H1 (cell line): ENCODE measurements around the gene IL17A. TPM values are rescaled to one million over a fixed set of nuclear protein-coding genes. Genes with fewer than 3 reads are reported as not detected.

Source experiments
- CTCF ChIA-PET: fragments of 300-600 bp; sonication (Branson Sonifier 250); formaldehyde crosslinking; loops from one replicate; lab custom pipeline; 2021; ENCODE audit not compliant: partially characterized antibody; lab: Charles Lee
- POLR2A ChIA-PET: fragments of 300-600 bp; sonication (Branson Sonifier 250); formaldehyde crosslinking; loops from one replicate; lab custom pipeline; 2021; ENCODE audit warnings: inconsistent platforms; ENCODE audit not compliant: partially characterized antibody; lab: Charles Lee
- DNase-seq, 2 experiments: peaks; one replicate each; pipeline versions ENCODE4 v3.0.0 to v3.0.0-alpha.2; 2010 to 2022; ENCODE audit warnings: low spot score in 2 of 2, low read depth in 1 of 2, mixed read lengths in 1 of 2
- FAIRE-seq: peaks from 2 replicates; lab custom pipeline; 2011; peaks lifted over from hg19 to GRCh38; lab: Jason Lieb, UNC
- H2AFZ ChIP-seq: 2 replicates; pipeline ENCODE4 v1.8.1; 2012; ENCODE audit warnings: low read length, inconsistent platforms
- H2AK5ac ChIP-seq: 2 replicates; pipeline ENCODE4 v1.6.1; 2013; ENCODE audit warnings: low read depth, low read length
- H2BK120ac ChIP-seq: replicated peaks from 2 replicates; pipeline ENCODE3; 2013; ENCODE audit warnings: low read depth, low read length, inconsistent platforms
- H2BK12ac ChIP-seq: 2 replicates; pipeline ENCODE4 v1.6.1; 2013; ENCODE audit warnings: low read depth, low read length
- H2BK15ac ChIP-seq: 2 replicates; pipeline ENCODE4 v1.6.1; 2013; ENCODE audit warnings: low read length
- H2BK20ac ChIP-seq: 2 replicates; pipeline ENCODE4 v1.6.1; 2013; ENCODE audit warnings: low read length
- H2BK5ac ChIP-seq: 2 replicates; pipeline ENCODE4 v1.6.1; 2013; ENCODE audit warnings: low read depth, low read length
- H3K14ac ChIP-seq: 2 replicates; pipeline ENCODE4 v1.6.1; 2013; ENCODE audit warnings: inconsistent platforms; ENCODE audit not compliant: insufficient read length
- H3K18ac ChIP-seq: 2 replicates; pipeline ENCODE4 v1.6.1; 2013; ENCODE audit warnings: low read length; ENCODE audit errors: extremely low read depth
- H3K23ac ChIP-seq: 2 replicates; pipeline ENCODE4 v1.6.1; 2013; ENCODE audit warnings: inconsistent platforms; ENCODE audit not compliant: insufficient read length
- H3K23me2 ChIP-seq: 2 replicates; pipeline ENCODE4 v1.6.1; 2013; ENCODE audit warnings: low read depth, low read length
- H3K27ac ChIP-seq: 2 replicates; pipeline ENCODE4 v1.6.1; 2011; ENCODE audit warnings: low read depth, low read length, inconsistent platforms
- H3K27me3 ChIP-seq, 4 experiments: replicated peaks in 1 of 4; 1 replicate in 1 of 4; 2 replicates in 3 of 4; pipeline versions ENCODE4 v1.6.1 to v1.8.1; 2011 to 2013; ENCODE audit warnings: low read length in 3 of 4, mild to moderate bottlenecking in 3 of 4, inconsistent platforms in 2 of 4, mixed read lengths in 2 of 4, moderate library complexity in 1 of 4; ENCODE audit not compliant: control insufficient read depth in 3 of 4, insufficient read depth in 3 of 4; ENCODE audit errors: extremely low read depth in 1 of 4
- H3K36me3 ChIP-seq, 4 experiments: 2 replicates each; pipeline versions ENCODE4 v1.6.1 to v1.8.1; 2011 to 2013; ENCODE audit warnings: mild to moderate bottlenecking in 4 of 4, low read length in 3 of 4, moderate library complexity in 2 of 4, control low read depth in 1 of 4, inconsistent platforms in 1 of 4; ENCODE audit not compliant: insufficient read depth in 4 of 4, control insufficient read depth in 2 of 4
- H3K4ac ChIP-seq: replicated peaks from 2 replicates; pipeline ENCODE3; 2013; ENCODE audit warnings: low read length, low read depth, mixed read lengths, inconsistent platforms; ENCODE audit not compliant: insufficient read length
- H3K4me1 ChIP-seq, 4 experiments: replicated peaks in 1 of 4; 1 replicate in 1 of 4; 2 replicates in 3 of 4; pipeline versions ENCODE4 v1.6.1 to v1.8.1; 2011 to 2013; ENCODE audit warnings: low read length in 3 of 4, inconsistent platforms in 2 of 4, mixed read lengths in 1 of 4; ENCODE audit not compliant: insufficient read depth in 4 of 4, control insufficient read depth in 3 of 4
- H3K4me2 ChIP-seq, 2 experiments: 2 replicates each; pipeline versions ENCODE4 v1.6.1 to v1.8.1; 2011 to 2013; ENCODE audit warnings: low read depth in 2 of 2, low read length in 2 of 2, control low read depth in 1 of 2, inconsistent platforms in 1 of 2, mild to moderate bottlenecking in 1 of 2; ENCODE audit not compliant: insufficient read depth in 1 of 2
- H3K4me3 ChIP-seq, 4 experiments: fragments of 200-600, 300-600 bp in 1 of 4; sonication (generic), shearing (Covaris generic), sonication (Bioruptor Twin) in 1 of 4; 2 replicates each; pipeline versions ENCODE4 v1.5.1 to v1.8.1; 2011 to 2016; ENCODE audit warnings: low read length in 4 of 4, low read depth in 3 of 4, control low read depth in 2 of 4, inconsistent platforms in 2 of 4, mild to moderate bottlenecking in 2 of 4, mixed read lengths in 1 of 4, moderate library complexity in 1 of 4; ENCODE audit not compliant: insufficient read depth in 2 of 4; ENCODE audit errors: extremely low read depth in 1 of 4
- H3K56ac ChIP-seq: replicated peaks from 2 replicates; pipeline ENCODE3; 2013; ENCODE audit warnings: low read depth, mild to moderate bottlenecking, mixed read lengths, low read length, inconsistent platforms; ENCODE audit not compliant: insufficient read length
- H3K79me1 ChIP-seq: 2 replicates; pipeline ENCODE4 v1.6.1; 2013; ENCODE audit warnings: low read depth, low read length, control low read depth
- H3K79me2 ChIP-seq, 2 experiments: 2 replicates each; pipeline versions ENCODE4 v1.6.1 to v1.8.1; 2012 to 2013; ENCODE audit warnings: low read length in 2 of 2, mild to moderate bottlenecking in 2 of 2, inconsistent platforms in 1 of 2; ENCODE audit not compliant: insufficient read depth in 2 of 2, control insufficient read depth in 1 of 2
- H3K9ac ChIP-seq, 4 experiments: replicated peaks in 1 of 4; 1 replicate in 1 of 4; 2 replicates in 3 of 4; pipeline versions ENCODE4 v1.6.1 to v1.8.1; 2011 to 2013; ENCODE audit warnings: low read depth in 3 of 4, low read length in 3 of 4, control low read depth in 2 of 4, mild to moderate bottlenecking in 2 of 4, moderate library complexity in 2 of 4, inconsistent platforms in 1 of 4; ENCODE audit errors: extremely low read depth in 1 of 4
- H3K9me3 ChIP-seq, 2 experiments: 2 replicates each; pipeline versions ENCODE4 v1.6.1 to v1.8.1; 2012 to 2013; ENCODE audit warnings: mild to moderate bottlenecking in 2 of 2, moderate library complexity in 2 of 2, control low read depth in 1 of 2, inconsistent platforms in 1 of 2, low read depth in 1 of 2, low read length in 1 of 2, mixed read lengths in 1 of 2; ENCODE audit not compliant: insufficient read depth in 2 of 2
- H4K20me1 ChIP-seq, 2 experiments: replicated peaks in 1 of 2; 2 replicates each; pipeline versions ENCODE3 to v1.8.1; 2011 to 2013; ENCODE audit warnings: inconsistent platforms in 2 of 2, low read length in 2 of 2, mild to moderate bottlenecking in 1 of 2; ENCODE audit not compliant: insufficient read depth in 2 of 2, control insufficient read depth in 1 of 2
- H4K5ac ChIP-seq: 2 replicates; pipeline ENCODE4 v1.6.1; 2013; ENCODE audit warnings: low read length, low read depth, mixed read lengths, inconsistent platforms; ENCODE audit not compliant: insufficient read length
- H4K8ac ChIP-seq: 2 replicates; pipeline ENCODE4 v1.8.0; 2013; ENCODE audit warnings: mild to moderate bottlenecking, moderate library complexity, low read length, inconsistent platforms; ENCODE audit not compliant: insufficient read depth; ENCODE audit errors: extremely low read depth
- H4K91ac ChIP-seq: replicated peaks from 2 replicates; pipeline ENCODE3; 2013; ENCODE audit warnings: low read length, mixed read lengths, inconsistent platforms; ENCODE audit not compliant: insufficient read length
- BCL11A ChIP-seq, 2 experiments: IDR thresholded peaks; one replicate each; pipeline ENCODE4 v1.6.1; 2011; ENCODE audit warnings: low read depth in 2 of 2, low read length in 2 of 2, mild to moderate bottlenecking in 2 of 2
- EZH2 ChIP-seq: fragments of 200-600 bp; sonication (generic); IDR thresholded peaks from 2 replicates; pipeline ENCODE4 v1.7.1; 2012; ENCODE audit warnings: low read depth, mild to moderate bottlenecking, moderate library complexity, low read length, inconsistent platforms; ENCODE audit not compliant: severe bottlenecking
- JUND ChIP-seq: IDR thresholded peaks from 2 replicates; pipeline ENCODE4 v1.6.1; 2011; ENCODE audit warnings: mild to moderate bottlenecking, improper control_type of control experiment, low read length
- KDM1A ChIP-seq: fragments of 200-600, 300-600 bp; sonication (generic); IDR thresholded peaks from 2 replicates; pipeline ENCODE4 v1.7.1; 2016; ENCODE audit warnings: mild to moderate bottlenecking, low read length, borderline replicate concordance
- NANOG ChIP-seq: IDR thresholded peaks from 2 replicates; pipeline ENCODE4 v1.6.1; 2011; ENCODE audit warnings: low read length, low read depth, mild to moderate bottlenecking, inconsistent platforms; ENCODE audit not compliant: insufficient read depth, poor library complexity, severe bottlenecking
- SIN3A ChIP-seq, 2 experiments: IDR thresholded peaks in 1 of 2; conservative IDR thresholded peaks in 1 of 2; 2 replicates each; pipeline ENCODE4 v1.6.1; 2011 to 2012; ENCODE audit warnings: low read length in 2 of 2, improper control_type of control experiment in 1 of 2, low read depth in 1 of 2, mild to moderate bottlenecking in 1 of 2
- WGBS, 2 experiments: shearing (Covaris generic) in 1 of 2; methylation state at CpG; one replicate each; pipeline versions ENCODE4 v1.1.6 to v1.1.7; 2013 to 2015; ENCODE audit warnings: low lambda C conversion rate in 2 of 2, mixed read lengths in 2 of 2, inconsistent platforms in 1 of 2, low coverage in 1 of 2, missing lambda C conversion rate in 1 of 2; ENCODE audit not compliant: insufficient replicate concordance in 2 of 2, insufficient coverage in 1 of 2, insufficient read length in 1 of 2; ENCODE audit errors: extremely low coverage in 1 of 2, missing lambda C conversion rate in 1 of 2; 5-methylcytosine and 5-hydroxymethylcytosine counted together
- polyA plus RNA-seq, 7 experiments: library from polyadenylated mRNA; depleted of rRNA in 3 of 7; stranded (reverse) in 5 of 7; unstranded in 2 of 7; fragments of >200 nt in 5 of 7; fragments of 200-250 nt in 2 of 7; gene quantifications; 1 replicate in 5 of 7; 2 replicates in 1 of 7; 4 replicates in 1 of 7; pipeline versions ENCODE4 v1.2.1 to v1.2.3, GENCODE V29; 2011 to 2013; ENCODE audit warnings: missing spikeins in 2 of 7, mixed read lengths in 2 of 7
- total RNA-seq: library from RNA; stranded (reverse); fragmentation: NEBNext Ultra II Directional; extraction: Animal tissue kit (Norgen Biotek cat#: 25700); gene quantifications from 2 replicates; pipeline ENCODE4 v1.2.1, GENCODE V29; 2021
- TF ChIP-seq, protein P1 (sequence below): IDR thresholded peaks from 2 replicates; pipeline ENCODE4 v1.6.1; 2012; ENCODE audit warnings: low read length, inconsistent platforms
- TF ChIP-seq, protein P2 (sequence below): IDR thresholded peaks from 2 replicates; pipeline ENCODE4 v1.6.1; 2011; ENCODE audit warnings: low read length, improper control_type of control experiment

IL17A gene
- total and polyA plus RNA-seq, 2 of the 8 experiments (the other 6 are each of a cell fraction or from before 2014, with no cell fraction given), result not detected

DNA sequence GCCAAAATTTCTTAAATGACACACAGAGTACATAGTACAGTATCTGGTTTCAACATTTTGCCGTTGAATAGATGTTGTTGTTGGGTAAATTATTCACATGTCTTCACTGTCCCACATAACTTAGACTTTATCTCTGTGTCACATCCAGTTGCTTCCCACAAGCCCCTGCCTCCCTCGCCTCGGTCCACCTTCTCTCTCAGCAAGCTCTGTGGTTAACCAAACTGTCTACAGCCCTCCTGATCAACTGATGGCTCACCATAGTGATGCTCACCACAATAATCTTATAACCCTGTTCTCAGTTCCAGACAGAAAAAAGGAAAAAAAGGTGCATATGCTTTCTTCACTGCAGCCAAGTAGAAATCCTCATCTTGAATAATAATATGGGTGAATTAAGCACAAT is 35.1 kb downstream of the IL17A start:
- 93% methylated on average over 3 of the region's 3 CpGs; no CpG with 5 or more reads in 1 of the 2 experiments for WGBS, 2 experiments
- Histone ChIP-seq H3K4me2 (no peak overlapping the region), H2BK12ac (no peak overlapping the region), H4K20me1 (no peaks in the 10 kb centered on the region), H4K8ac (peak overlapping the region; percentile 35; the same call in 1 of the 2 replicates), H3K18ac (no peak overlapping the region), H3K4me3 (no peak overlapping the region), H4K91ac (no peak overlapping the region), H2BK5ac (no peak overlapping the region), H3K23me2 (no peaks in the 10 kb centered on the region), H2AK5ac (no peak overlapping the region), H3K56ac (no peak overlapping the region), H2AFZ (no peak overlapping the region), H2BK20ac (no peak overlapping the region), H3K79me2 (no peaks in the 10 kb centered on the region), H3K23ac (no peak overlapping the region), H3K79me1 (no peaks in the 10 kb centered on the region), H3K9ac (no peak overlapping the region), H3K9me3 (no peaks in the 10 kb centered on the region), H3K4me1 (no peaks in the 10 kb centered on the region), H3K14ac (no peak overlapping the region), H3K27me3 (no peaks in the 10 kb centered on the region), H3K27ac (no peak overlapping the region), H2BK15ac (no peak overlapping the region), H3K36me3 (no peaks in the 10 kb centered on the region), H3K4ac (no peak overlapping the region), H4K5ac (no peak overlapping the region), H2BK120ac (no peak overlapping the region)
- POLR2A ChIA-PET, result no interaction called here
- TF ChIP-seq KDM1A (no peak), SIN3A (conservative IDR thresholded peaks at IDR 0.05 in 1 of 2, IDR thresholded peaks at IDR 0.05 in 1 of 2; ENCODE audit: low read depth in 1 of 2, low read length in 2 of 2) (no peak), NANOG (no peak), BCL11A (IDR thresholded peaks at IDR 0.05; ENCODE audit: low read depth in 2 of 2, low read length in 2 of 2) (no peak), EZH2 (no peak), JUND (no peak)
- TF ChIP-seq, protein P1, sequence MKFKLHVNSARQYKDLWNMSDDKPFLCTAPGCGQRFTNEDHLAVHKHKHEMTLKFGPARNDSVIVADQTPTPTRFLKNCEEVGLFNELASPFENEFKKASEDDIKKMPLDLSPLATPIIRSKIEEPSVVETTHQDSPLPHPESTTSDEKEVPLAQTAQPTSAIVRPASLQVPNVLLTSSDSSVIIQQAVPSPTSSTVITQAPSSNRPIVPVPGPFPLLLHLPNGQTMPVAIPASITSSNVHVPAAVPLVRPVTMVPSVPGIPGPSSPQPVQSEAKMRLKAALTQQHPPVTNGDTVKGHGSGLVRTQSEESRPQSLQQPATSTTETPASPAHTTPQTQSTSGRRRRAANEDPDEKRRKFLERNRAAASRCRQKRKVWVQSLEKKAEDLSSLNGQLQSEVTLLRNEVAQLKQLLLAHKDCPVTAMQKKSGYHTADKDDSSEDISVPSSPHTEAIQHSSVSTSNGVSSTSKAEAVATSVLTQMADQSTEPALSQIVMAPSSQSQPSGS, result no peak
- TF ChIP-seq, protein P2, sequence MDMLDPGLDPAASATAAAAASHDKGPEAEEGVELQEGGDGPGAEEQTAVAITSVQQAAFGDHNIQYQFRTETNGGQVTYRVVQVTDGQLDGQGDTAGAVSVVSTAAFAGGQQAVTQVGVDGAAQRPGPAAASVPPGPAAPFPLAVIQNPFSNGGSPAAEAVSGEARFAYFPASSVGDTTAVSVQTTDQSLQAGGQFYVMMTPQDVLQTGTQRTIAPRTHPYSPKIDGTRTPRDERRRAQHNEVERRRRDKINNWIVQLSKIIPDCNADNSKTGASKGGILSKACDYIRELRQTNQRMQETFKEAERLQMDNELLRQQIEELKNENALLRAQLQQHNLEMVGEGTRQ, result no peak
- FAIRE-seq, result no peak
- no peak for DNase-seq
- CTCF ChIA-PET, result no interaction called here
